Hindlimb muscle (tissue), 1 donor: ENCODE data around the gene RND1. TPM values are rescaled to one million over a fixed set of nuclear protein-coding genes. Genes with fewer than 3 reads are reported as not detected.

Experiments used
- DNase-seq: peaks from one replicate; pipeline ENCODE4 v3.0.0-alpha.2; 2013
- polyA plus RNA-seq: library from polyadenylated mRNA; unstranded; fragments of 120-200 nt; gene quantifications from one replicate; pipeline ENCODE4 v1.2.1, GENCODE V29; 2013; ENCODE audit not compliant: insufficient read length

The RND1 gene
- polyA plus RNA-seq, 1 donor: 0.37 TPM

- DNase-seq: no peak
Observed at GRCh38 chr12:48807981-48808380, 57.7 kb downstream of the RND1 start.

Other genes with a start within 250 kb of the RND1 start
- 29.8 TPM for gene KANSL2, start 183.6 kb downstream of the RND1 start, polyA plus RNA-seq
- 19.9 TPM for gene CCNT1, start 149.2 kb downstream of the RND1 start, polyA plus RNA-seq
- gene ADCY6, start 76.8 kb downstream of the RND1 start, polyA plus RNA-seq: 40.6 TPM
- gene CACNB3, start 47.4 kb downstream of the RND1 start, polyA plus RNA-seq: 12.2 TPM
- 59.8 TPM for gene DDX23, start 13.7 kb downstream of the RND1 start, polyA plus RNA-seq
- gene FKBP11, start 59.6 kb upstream of the RND1 start, polyA plus RNA-seq: 20.4 TPM
- gene ARF3, start 91.6 kb upstream of the RND1 start, polyA plus RNA-seq: 46.1 TPM
- gene WNT10B, start 105.9 kb upstream of the RND1 start, polyA plus RNA-seq: 0.84 TPM
- not detected for gene WNT1, start 112.5 kb upstream of the RND1 start, polyA plus RNA-seq
- gene DDN, start 133.5 kb upstream of the RND1 start, polyA plus RNA-seq: 32.5 TPM
- 57.6 TPM for gene PRKAG1, start 152.9 kb upstream of the RND1 start, polyA plus RNA-seq
- 53.2 TPM for gene KMT2D, start 194.9 kb upstream of the RND1 start, polyA plus RNA-seq
- 2.2 TPM for gene RHEBL1, start 204.1 kb upstream of the RND1 start, polyA plus RNA-seq
- gene DHH, start 228.9 kb upstream of the RND1 start, polyA plus RNA-seq: 0.84 TPM
- 50.3 TPM for gene LMBR1L, start 245.0 kb upstream of the RND1 start, polyA plus RNA-seq